ENCODE results near the gene CERS2.
"Not testable (repeated sequence)": the region's sequence is repeated elsewhere in the genome, so short reads cannot be mapped to it uniquely, and the experiment has no call there.

The CERS2 gene

DNA sequence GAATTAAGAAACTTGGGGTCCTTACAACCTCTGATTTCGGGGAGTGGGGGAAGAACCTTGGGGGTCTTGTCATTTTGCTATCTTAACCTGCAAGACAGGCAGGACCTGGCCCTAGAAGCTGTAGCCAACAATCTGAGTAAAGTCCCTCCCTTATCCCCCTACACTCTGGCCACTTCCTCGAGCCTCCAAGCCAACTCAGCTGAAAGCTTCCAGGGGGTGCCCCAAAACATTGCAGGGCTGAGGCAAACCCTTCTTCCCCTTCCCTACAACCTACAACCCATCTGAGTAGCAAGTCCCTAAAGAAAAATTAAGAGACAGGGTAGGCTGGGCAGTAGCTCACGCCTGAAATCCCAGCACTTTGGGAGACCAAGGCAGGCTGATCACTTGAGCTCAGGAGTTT lies 5.0 kb downstream of the CERS2 start:
- DNase-seq (ENCODE audit: low spot score) = no peak

DNA sequence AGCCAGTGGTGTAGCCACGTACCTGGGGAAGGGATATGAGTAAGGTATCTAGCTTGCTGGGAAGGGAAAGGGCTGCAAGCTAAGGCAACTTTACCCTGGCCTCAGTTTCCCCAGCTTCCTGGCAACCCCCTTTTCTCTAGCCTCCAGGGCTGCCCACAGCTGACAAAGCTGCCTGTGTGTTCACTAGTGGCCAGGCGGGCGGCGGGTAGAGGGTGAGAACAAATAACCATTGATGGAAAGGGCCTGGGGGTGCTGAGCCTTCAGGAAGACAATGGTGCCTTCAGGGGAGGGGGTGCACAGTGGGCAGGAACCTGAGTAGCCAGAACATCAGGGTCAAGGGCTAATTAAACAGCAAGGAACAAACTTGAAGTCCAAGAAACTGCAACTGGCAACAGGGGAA lies 6.1 kb downstream of the CERS2 start:
- DNase-seq (ENCODE audit: low spot score) = no peak

DNA sequence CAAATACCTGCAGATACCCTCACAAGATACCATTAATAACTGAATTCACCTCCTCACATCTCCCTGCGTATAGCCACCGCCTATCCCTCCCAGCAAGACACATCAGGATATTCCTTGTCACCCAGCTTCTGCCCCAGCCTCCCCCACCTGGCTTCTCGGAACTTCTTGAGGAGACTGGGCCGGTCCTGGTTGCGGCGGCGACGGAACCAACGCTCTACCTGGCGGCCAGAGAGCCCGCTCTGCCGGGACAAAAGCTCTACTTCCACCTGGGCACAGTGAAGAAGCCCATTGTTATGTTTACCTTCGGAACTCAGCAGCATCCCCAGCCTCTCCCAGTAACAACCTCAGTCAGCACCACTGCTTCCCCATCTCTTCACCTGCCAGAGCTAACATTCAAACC lies 6.7 kb downstream of the CERS2 start:
- no peak for DNase-seq (ENCODE audit: low spot score)

DNA sequence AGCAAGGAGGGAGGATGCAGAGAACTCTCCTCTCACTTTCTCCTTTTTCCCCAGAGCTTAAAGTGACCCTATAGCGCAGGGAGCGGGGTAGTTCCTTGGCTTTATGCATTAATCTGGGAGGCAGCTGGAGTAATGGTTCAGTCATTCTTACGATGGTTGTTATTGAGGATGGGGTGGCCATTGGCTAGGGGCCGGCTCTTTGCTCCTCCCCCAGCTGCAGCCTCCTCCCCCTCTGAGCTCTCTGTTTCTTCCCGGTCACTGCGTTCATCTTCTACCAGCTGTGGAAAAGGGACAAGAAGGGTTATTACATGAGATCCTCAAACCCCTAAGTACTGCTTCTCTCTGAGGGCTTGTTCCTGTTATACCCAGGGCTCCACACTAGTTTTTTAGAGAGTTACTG lies 8.6 kb downstream of the CERS2 start:
- no peak for DNase-seq (ENCODE audit: low spot score)

DNA sequence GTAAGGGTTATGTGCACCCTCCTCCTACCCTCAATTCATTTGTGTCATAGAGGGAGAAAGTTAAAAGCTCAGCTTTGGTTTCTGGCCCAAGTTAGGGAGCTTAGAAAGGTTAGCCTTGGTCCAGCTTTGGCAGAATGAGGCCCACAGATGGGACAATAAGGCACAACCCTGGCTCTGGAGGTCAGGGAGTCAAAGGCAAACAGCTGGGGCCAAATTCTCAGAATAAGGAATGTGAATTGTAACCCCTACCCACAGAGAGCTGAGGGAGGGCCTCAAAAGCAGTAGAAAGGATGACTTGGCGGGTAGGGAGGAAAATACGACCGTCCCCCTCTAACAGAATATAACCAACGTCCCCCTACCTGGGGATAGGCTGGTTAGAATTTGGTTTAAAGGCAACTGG lies 9.0 kb downstream of the CERS2 start:
- DNase-seq (ENCODE audit: low spot score) = no peak

DNA sequence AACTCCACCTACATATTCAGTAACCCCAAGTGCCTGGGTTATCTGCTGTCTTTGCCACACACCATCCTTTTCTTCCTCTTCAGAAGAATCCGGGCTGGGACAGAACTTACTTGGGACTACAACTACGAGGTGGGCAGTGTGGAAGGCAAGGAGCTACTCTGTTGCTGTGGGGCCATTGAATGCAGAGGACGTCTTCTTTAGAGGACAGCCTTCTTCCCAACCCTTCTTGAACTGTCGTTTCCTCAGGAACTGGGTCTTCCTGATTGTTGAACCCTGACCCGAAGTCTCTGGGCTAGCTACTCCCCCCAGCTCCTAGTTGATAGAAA lies 10.5 kb downstream of the CERS2 start:
- no peak for DNase-seq (ENCODE audit: low spot score)

DNA sequence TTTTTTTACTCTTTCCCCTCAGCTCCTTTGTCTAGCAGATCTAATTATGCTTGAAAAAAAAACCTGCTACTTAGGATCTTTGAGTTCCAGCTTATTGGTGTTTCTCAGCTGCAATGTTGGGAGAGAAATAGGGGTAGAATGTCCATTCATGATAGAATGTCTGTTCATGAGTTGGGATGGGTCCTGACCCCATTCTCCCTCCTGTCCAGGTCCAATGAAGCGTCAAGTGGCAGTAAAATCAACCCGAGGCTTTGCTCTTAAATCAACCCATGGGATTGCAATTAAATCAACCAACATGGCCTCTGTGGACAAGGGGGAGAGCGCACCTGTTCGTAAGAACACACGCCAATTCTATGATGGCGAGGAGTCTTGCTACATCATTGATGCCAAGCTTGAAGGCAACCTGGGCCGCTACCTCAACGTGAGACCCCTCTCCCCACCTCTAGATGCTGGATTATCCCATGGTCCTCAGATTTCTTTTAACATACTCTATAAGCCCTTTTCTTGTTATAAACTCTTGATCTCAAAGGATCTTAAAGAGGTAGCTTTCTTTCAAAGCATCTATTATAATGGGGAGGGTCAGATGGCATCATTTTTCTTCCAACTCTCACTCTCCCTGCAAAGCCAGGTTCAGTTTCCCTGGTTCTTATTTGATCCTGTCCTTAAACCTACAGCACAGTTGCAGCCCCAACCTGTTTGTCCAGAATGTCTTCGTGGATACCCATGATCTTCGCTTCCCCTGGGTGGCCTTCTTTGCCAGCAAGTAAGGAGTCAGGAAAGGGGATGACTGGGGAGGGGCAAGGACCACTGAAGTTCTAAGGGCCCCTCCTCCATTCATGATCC lies 11.1 kb downstream of the CERS2 start:
- no peak for DNase-seq (ENCODE audit: low spot score)

DNA sequence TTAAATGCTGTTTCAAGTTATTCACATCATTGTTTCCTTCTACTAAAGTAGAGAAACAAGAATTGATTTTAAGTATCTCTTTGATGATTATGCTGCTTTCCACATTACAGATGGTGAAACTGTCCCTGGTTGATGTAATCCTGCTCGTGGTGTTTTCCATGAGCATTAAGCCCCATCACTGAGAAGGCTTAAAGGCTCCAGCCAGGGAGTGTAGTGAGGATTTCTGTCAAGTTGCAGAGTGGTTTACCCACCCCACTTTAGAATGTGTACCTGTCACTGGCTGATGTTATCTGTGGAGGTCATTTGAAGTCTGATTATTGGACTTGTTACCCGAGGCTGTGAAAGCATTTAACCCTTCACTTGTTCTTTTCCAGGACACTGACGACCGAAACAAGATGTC lies 12.9 kb downstream of the CERS2 start:
- DNase-seq (ENCODE audit: low spot score) = no peak

DNA sequence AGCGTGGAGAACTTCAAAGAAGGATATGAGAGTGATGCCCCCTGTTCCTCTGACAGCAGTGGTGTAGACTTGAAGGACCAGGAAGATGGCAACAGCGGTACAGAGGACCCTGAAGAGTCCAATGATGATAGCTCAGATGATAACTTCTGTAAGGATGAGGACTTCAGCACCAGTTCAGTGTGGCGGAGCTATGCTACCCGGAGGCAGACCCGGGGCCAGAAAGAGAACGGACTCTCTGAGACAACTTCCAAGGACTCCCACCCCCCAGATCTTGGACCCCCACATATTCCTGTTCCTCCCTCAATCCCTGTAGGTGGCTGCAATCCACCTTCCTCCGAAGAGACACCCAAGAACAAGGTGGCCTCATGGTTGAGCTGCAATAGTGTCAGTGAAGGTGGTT lies 14.0 kb downstream of the CERS2 start:
- DNase-seq (ENCODE audit: low spot score) = no peak

DNA sequence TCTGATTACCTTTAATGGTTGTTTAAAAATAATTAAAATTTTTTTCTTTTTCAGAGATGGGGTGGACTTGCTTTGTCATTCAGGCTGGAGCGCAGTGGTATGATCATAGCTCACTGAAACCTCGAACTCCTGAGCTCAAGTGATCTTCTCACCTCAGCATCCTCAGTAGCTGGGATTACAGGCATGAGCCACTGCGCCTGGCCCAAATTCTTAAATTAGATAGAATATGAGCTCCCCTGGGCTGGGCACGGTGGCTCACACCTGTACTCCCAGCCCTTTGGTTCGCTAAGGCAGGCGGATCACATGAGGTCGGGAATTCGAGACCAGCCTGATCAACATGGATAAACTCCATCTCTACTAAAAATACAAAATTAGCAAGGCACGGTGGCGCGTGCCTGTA lies 17.0 kb downstream of the CERS2 start:
- no peak for DNase-seq (ENCODE audit: low spot score)

DNA sequence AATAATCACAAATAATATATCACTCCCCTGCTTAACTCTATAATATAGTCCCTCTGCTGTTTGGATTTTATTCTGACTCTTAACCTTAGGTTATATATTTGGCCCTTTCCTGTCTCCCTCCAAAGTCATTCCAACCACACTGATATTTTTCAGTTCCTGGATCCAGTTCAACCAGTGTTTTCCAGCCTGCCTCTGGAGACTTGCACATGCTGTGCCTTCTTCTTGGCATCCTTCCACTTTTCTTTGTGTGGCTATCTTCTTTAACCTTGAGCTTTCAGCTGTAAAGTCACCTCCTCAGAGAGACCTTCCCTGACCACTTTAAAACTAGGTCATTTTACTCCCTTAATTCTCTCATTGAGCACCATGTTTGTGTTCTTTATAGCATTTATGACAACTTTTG lies 19.4 kb downstream of the CERS2 start:
- no peak for DNase-seq (ENCODE audit: low spot score)

DNA sequence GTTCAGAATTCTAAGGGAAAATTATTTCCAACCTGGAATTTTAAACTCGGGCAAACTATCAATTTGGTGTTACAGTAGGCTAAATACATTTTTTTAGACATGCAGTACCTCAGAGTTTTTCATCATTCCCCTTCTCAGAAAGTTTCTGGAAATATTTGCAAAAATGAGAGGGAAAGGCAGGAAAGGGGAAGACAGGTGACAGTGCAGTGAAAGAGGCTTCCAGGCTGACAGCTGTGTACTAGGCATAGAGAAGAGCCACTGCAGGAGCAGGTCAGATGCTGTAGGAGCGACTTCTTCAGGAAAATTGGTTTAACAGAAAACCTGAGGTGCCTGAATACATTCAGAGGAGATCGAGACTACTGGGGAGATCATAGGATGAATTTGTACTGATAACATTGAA lies 19.9 kb downstream of the CERS2 start:
- no peak for DNase-seq (ENCODE audit: low spot score)

DNA sequence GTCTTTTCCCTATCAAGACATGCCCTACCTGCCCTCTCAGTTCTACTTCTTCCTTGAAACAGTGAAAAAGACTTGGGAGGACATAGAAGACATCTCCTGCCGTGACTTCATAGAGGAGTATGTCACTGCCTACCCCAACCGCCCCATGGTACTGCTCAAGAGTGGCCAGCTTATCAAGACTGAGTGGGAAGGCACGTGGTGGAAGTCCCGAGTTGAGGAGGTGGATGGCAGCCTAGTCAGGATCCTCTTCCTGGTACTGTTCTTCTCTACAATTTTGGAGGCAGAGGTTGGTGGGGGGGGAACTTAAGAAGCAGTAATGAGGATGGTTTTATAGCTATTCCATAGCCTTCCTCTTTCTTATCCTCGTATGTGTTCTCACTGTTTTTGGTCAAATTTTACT lies 29.8 kb downstream of the CERS2 start:
- no peak for DNase-seq (ENCODE audit: low spot score)

DNA sequence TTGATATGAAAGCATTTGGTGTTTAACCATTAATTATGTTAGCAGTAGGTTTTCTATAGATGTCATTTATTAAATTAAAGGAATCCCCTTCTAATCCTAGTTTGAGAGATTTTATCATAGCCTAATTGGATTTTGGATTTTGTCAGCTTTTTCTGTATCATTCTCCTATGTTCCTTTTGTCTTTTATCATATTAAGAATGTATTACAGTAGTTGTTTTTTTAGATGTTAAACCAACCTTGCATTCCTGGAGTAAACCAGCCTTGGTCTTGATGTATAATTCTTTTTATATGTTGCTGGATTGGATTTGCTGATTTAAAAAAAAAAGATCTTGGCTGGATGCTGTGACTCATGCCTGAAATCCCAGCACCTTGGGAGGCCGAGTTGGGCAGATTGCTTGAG lies 42.9 kb downstream of the CERS2 start:
- no peak for DNase-seq (ENCODE audit: low spot score)

DNA sequence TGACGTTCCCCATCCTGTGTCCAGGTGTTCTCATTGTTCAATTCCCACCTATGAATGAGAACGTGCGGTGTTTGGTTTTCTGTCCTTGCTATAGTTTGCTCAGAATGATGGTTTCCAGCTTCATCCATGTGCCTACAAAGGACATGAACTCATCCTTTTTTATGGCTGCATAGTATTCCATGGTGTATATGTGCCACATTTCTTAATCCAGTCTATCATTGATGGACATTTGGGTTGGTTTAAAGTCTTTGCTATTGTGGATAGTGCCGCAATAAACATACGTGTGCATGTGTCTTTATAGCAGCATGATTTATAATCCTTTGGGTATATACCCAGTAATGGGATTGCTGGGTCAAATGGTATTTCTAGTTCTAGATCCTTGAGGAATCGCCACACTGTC lies 45.9 kb downstream of the CERS2 start:
- not testable (repeated sequence) for DNase-seq (ENCODE audit: low spot score)

DNA sequence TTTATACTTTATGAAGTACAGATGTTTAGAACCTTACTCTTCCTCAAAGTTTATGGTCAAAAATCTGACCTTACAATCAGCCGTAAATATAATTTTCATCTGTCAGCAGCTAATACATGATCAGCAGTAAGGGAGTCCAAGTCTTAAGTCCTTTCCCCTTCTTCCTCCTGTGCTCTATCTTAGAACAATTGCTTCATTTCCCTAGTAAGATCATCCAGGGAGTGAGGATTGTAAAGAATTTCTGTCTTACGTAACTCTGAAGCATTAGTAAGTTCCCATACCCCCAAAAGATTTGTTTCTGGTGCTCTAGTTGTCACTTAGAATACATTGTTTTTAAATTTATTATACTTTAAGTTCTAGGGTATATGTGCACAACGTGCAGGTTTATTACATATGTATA lies 46.3 kb downstream of the CERS2 start:
- no peak for DNase-seq (ENCODE audit: low spot score)

DNA sequence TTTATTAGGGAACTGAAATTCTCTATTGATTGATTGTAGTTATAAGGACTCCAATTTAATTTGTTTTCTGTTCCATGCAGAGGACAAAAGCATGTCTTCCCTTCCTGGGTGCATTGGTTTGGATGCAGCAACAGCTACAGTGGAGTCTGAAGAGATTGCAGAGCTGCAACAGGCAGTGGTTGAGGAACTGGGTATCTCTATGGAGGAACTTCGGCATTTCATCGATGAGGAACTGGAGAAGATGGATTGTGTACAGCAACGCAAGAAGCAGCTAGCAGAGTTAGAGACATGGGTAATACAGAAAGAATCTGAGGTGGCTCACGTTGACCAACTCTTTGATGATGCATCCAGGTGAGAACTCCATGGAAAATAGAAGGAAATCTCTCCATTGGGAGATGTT lies 47.0 kb downstream of the CERS2 start:
- no peak for DNase-seq (ENCODE audit: low spot score)

DNA sequence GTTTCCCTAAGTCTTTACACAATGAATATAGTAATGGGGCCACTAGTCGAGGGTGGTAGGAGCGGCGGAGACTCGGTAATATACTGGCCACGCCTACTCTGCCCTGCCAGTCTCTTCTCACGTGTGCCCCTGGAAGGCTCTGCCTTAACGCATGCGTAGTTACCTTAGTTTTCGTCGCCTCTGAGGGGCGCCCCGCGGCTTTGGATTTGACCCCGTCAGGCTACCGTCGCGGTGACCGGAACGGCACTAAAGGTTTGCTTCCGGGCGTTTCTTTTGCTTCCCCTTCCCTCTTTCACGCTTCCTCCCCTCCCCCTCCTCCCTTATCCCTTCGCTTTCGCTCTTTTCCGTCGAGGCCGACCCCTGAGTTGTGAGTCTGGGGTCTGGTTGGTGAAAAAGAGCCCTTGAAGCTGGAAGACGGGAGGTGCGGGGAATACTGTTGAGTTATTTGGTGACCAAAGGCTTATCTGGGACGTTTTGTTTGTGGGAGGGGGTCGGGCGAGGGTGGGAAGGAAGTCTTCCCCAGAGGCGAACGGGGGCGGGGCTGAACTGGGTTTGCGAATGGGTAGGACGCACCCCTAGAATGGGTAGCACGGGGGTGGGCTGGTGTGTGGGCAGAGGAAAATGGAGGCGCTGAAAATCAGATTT lies 48.4 kb downstream of the CERS2 start, which contains the start of gene SETDB1:
SETDB1 (plus strand) TSS at position 267 of the 645 bp plus-strand sequence. CDS start 1,352 bp downstream, outside the sequence.
- peak; percentile 99 for DNase-seq (ENCODE audit: low spot score)

DNA sequence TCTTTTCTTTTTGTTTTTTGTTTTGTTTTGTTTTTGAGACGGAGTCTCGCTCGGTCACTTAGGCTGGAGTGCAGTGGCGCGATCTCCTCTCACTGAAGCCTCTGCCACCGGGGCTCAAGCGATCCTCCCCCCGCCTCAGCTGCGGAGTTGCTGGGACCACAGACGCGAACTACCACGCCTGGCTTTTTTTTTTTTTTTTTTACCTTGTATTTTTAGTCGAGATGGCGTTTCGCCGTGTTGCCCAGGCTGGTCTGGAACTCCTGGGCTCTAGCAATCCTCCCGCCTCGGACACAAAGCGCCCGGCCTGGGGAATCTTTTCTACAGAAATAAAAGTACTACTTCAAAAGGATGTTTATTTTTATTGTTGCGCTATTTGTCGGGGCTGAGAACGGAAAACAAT lies 49.6 kb downstream of the CERS2 start:
- no peak for DNase-seq (ENCODE audit: low spot score)

DNA sequence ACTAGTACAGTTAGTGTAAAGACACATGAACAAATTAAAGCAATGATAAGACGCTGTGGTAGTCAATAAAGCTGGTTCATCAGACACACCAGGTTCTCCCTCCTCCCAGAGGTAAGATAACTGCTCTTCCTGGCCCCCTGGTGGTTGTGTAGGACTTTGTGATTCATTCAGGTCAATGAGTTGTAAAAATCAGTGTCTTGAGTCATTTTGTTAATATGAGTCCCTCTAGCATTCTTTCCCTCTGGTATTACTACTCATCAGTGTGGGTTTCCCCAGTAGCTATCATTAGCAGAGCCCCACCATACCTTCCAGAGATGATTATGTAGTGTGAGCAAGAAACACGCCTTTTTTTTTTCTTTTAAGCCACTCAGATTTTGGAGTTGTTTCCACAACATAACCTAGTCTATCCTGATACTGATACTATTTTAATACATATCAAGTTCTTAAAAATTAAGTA lies 52.1 kb downstream of the CERS2 start:
- peak; percentile 85 for DNase-seq (ENCODE audit: low spot score)

DNA sequence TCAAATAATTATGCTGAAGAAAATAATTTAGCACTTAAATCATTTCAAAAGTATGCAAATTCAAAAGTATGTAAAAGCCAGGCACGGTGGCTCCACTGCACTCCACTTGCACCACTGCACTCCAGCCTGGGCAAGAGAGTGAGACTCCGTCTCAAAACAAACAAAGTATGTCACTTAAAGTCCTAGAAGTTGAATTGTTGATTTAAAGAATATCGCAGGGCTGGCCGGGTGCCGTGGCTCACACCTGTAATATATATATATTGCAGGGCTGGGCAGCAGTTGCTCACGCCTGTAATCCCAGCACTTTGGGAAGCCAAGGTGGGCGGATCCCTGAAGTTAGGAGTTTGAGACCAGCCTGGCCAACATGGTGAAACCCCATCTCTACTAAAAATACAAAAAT lies 57.2 kb downstream of the CERS2 start:
- no peak for DNase-seq (ENCODE audit: low spot score)
